Thyroid gland (tissue), 4 donors: ENCODE data around the gene CA10. TPM values are rescaled to one million over a fixed set of nuclear protein-coding genes. Genes with fewer than 3 reads are reported as not detected.

Experiments used
- DNase-seq, 2 donors: peaks; one replicate each; pipeline ENCODE4 v3.0.0-alpha.2; 2019
- H3K27ac ChIP-seq, 3 donors: fragments of 200-600 bp; sonication (generic); 1 replicate in 2 of 3; 2 replicates in 1 of 3; pipeline ENCODE4 v1.5.1; 2016 to 2019; ENCODE audit warnings: mild to moderate bottlenecking in 1 of 3, moderate library complexity in 1 of 3
- H3K27me3 ChIP-seq: fragments of 200-600 bp; sonication (generic); one replicate; pipeline ENCODE4 v1.5.1; 2019
- H3K36me3 ChIP-seq, 2 donors: fragments of 200-600 bp; sonication (generic); one replicate each; pipeline ENCODE4 v1.5.1; 2016 to 2019
- H3K4me1 ChIP-seq, 2 donors: fragments of 200-600 bp; sonication (generic); one replicate each; pipeline ENCODE4 v1.5.1; 2017 to 2019
- H3K4me3 ChIP-seq, 3 donors: fragments of 200-600 bp; sonication (generic); replicated peaks in 1 of 3; 1 replicate in 2 of 3; 2 replicates in 1 of 3; pipeline ENCODE4 v1.5.1; 2016; ENCODE audit warnings: mild to moderate bottlenecking in 1 of 3
- H3K9me3 ChIP-seq: fragments of 200-600 bp; sonication (generic); one replicate; pipeline ENCODE4 v1.5.1; 2017
- CTCF ChIP-seq, 6 experiments: fragments of 200-600 bp in 3 of 6; fragments of 450-650 bp in 3 of 6; sonication (generic) in 3 of 6; IDR thresholded peaks; one replicate each; pipeline ENCODE4 v1.5.1; 2016 to 2019; ENCODE audit warnings: antibody characterized with exemption in 6 of 6, mild to moderate bottlenecking in 2 of 6, inconsistent platforms in 1 of 6, moderate library complexity in 1 of 6
- POLR2A ChIP-seq, 2 donors: fragments of 450-650 bp; IDR thresholded peaks; one replicate each; pipeline ENCODE4 v1.6.1; 2017; ENCODE audit warnings: antibody characterized with exemption in 2 of 2, mild to moderate bottlenecking in 2 of 2, moderate library complexity in 1 of 2
- WGBS, 2 donors: methylation state at CpG; one replicate each; pipeline ENCODE4 v1.1.5; 2017; 5-methylcytosine and 5-hydroxymethylcytosine counted together
- intact Hi-C: fragments of 100-400 bp; cut with DNase I; formaldehyde crosslinking; loops from one replicate; pipeline ENCODE4 v1.15.1; 2023
- total RNA-seq, 4 donors: library from RNA; depleted of rRNA; stranded (reverse); fragments of >200 nt; gene quantifications; one replicate each; pipeline ENCODE4 v1.2.3, GENCODE V29; 2016

The CA10 gene
- total RNA-seq, 4 donors from 2014 or later: not detected

GRCh38 chr17:51684214-51684613 is 474.3 kb downstream of the CA10 start:
- Histone ChIP-seq H3K27me3 (no peaks in the 10 kb centered on the region), H3K36me3 (no peaks in the 10 kb centered on the region), H3K9me3 (no peaks in the 10 kb centered on the region), H3K4me1 (no peaks in the 10 kb centered on the region), H3K27ac (no peak overlapping the region), H3K4me3 (no peak overlapping the region)
- WGBS, 2 donors: 68 to 76% methylated on average over 5 of the region's 5 CpGs
- intact Hi-C loops: no loop called here
- DNase-seq: no peak
- TF ChIP-seq CTCF (IDR thresholded peaks at IDR 0.05) (no peak), POLR2A (IDR thresholded peaks at IDR 0.05) (no peak)

DNA sequence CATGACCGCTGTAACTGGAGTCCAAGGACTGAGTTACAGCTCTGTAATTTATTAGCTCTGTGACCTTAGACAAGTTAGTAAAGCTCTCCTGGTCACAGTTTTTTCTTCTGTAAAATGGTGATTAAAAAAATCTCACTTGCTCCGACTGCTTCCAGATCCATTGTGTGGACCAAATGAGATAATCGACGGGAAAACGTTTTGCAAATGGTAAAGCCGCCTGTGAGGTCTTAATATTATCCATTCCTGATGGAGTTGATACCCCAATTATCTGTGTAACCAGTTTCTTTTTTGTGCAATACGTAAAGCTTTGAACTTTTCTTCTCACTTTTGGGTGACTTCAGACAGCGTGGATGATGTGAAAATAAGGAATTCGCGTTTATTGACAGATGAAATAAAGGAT is 475.2 kb downstream of the CA10 start:
- intact Hi-C loops: no loop called here
- H3K36me3 ChIP-seq: no peaks in the 10 kb centered on the region

DNA sequence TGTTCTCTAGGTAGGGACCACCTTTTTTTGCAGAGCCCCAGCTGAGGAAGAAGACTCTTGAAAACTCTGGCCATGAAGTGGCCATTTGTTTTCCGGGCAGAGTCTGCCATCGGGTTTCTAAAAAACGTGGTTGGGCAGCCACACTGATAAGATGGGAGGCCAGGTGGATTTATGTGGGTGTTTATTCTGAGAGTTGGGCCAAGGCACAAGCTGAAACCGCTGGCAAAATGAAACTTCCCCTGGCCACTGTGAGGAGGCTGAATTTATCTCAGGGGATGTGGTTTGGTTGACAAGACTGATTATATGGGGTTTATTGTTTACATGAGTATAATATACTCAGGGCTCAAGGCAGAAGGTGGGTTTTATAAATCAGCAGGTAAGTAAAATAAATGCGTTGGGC is 476.4 kb downstream of the CA10 start:
- no peaks in the 10 kb centered on the region for H3K4me1 ChIP-seq
- H3K27ac ChIP-seq: no peak overlapping the region
- TF ChIP-seq POLR2A (IDR thresholded peaks at IDR 0.05) (no peak), CTCF (IDR thresholded peaks at IDR 0.05) (no peak)
- no peaks in the 10 kb centered on the region for H3K36me3 ChIP-seq
- no peaks in the 10 kb centered on the region for H3K27me3 ChIP-seq
- H3K9me3 ChIP-seq: no peaks in the 10 kb centered on the region
- WGBS, 2 donors: 72 to 78% methylated on average over 5 of the region's 5 CpGs
- no peak overlapping the region for H3K4me3 ChIP-seq
- no peak for DNase-seq
- intact Hi-C loops: no loop called here

More for the DNA sequence above, 475.2 kb downstream of the CA10 start:
- no peak overlapping the region for H3K27ac ChIP-seq
- WGBS, 2 donors: 92 to 96% methylated on average over 10 of the region's 10 CpGs
- H3K4me3 ChIP-seq: no peak overlapping the region
- TF ChIP-seq CTCF (IDR thresholded peaks at IDR 0.05): no peak
- no peak for DNase-seq
- no peaks in the 10 kb centered on the region for H3K9me3 ChIP-seq
- H3K27me3 ChIP-seq: no peaks in the 10 kb centered on the region
- H3K4me1 ChIP-seq: no peaks in the 10 kb centered on the region

DNA sequence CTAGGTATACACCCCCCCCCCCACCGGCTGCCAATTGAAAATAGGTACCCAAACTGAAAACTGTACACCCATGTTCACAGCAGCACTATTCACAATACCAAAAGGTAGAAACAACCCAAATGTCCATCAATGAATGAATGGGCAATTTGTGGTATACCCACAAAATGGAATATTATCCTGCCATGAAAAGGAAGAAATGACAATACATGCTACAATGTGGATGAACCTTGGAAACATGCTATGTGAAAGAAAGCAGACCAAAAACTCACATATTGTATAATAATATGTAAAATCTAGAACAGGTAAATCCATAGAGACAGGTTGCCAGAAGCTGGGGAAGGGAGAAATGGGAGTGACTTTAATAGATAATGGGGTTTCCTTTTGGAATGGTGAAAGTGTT is 480.6 kb downstream of the CA10 start:
- intact Hi-C loops: no loop called here
- 83 to 94% methylated on average over 1 of the region's 1 CpG for WGBS, 2 donors
- H3K4me3 ChIP-seq: no peak overlapping the region
- H3K36me3 ChIP-seq: no peaks in the 10 kb centered on the region
- H3K9me3 ChIP-seq: no peaks in the 10 kb centered on the region
- no peak for DNase-seq
- H3K4me1 ChIP-seq: no peaks in the 10 kb centered on the region
- no peaks in the 10 kb centered on the region for H3K27me3 ChIP-seq
- TF ChIP-seq POLR2A (IDR thresholded peaks at IDR 0.05) (no peak), CTCF (IDR thresholded peaks at IDR 0.05) (no peak)
- no peak overlapping the region for H3K27ac ChIP-seq

DNA sequence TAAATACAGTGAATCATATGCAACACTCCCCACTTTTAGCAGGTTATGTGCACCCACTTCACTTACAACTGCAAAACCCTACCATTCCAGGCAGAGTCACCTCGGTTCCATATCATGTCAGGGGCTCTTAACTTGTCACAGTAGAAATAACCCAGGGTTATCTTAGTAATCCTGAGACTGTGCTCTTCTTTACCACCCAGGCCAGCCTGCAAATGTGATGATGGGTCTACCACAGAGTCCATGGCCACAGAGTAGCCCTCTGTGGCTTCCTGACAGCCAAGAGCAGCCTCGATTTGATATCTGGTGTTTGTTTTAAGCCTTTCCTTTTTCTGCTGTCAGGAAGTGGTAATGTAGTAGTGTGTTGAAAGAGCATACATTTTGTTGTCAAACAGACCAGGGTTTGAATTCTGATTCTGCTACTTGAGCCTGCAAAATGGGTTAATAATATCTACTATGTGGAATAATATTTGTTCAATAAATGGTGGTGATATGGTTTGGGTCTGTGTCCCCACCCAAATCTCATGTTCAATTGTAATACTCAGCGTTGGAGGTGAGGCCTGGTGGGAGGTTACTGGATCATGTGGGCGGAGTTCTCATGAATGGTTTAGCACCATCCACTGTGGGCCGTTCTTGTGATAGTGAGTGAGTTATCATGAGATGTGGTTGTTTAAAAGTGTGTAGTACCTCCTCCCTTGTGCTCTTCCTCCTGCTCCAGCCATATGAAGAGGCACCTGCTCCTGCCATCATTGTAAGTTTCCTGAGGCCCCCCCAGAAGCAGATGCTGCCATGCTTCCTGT is 481.6 kb downstream of the CA10 start:
- WGBS, 2 donors: 79 to 82% methylated on average over 5 of the region's 5 CpGs
- DNase-seq: no peak
- no peaks in the 10 kb centered on the region for H3K36me3 ChIP-seq
- no peak overlapping the region for H3K4me3 ChIP-seq
- no peaks in the 10 kb centered on the region for H3K4me1 ChIP-seq
- intact Hi-C loops: no loop called here
- no peak overlapping the region for H3K27ac ChIP-seq
- H3K27me3 ChIP-seq: no peaks in the 10 kb centered on the region
- no peaks in the 10 kb centered on the region for H3K9me3 ChIP-seq
- TF ChIP-seq CTCF (IDR thresholded peaks at IDR 0.05) (no peak), POLR2A (IDR thresholded peaks at IDR 0.05) (no peak)
